Testis (tissue), 2 donors: ENCODE results near the gene C5orf63.

Experiments
- POLR2A ChIP-seq: fragments of 450-650 bp; IDR thresholded peaks from one replicate; pipeline ENCODE4 v1.6.1; 2017; ENCODE audit warnings: antibody characterized with exemption, mild to moderate bottlenecking, moderate library complexity
- TF ChIP-seq, protein P1 (sequence below), 3 experiments: fragments of 450-650 bp in 2 of 3; fragments of 200-600 bp in 1 of 3; sonication (generic) in 1 of 3; IDR thresholded peaks; one replicate each; pipeline ENCODE4 v1.5.1; 2016 to 2019; ENCODE audit warnings: antibody characterized with exemption in 3 of 3, mild to moderate bottlenecking in 2 of 3, moderate library complexity in 1 of 3

DNA sequence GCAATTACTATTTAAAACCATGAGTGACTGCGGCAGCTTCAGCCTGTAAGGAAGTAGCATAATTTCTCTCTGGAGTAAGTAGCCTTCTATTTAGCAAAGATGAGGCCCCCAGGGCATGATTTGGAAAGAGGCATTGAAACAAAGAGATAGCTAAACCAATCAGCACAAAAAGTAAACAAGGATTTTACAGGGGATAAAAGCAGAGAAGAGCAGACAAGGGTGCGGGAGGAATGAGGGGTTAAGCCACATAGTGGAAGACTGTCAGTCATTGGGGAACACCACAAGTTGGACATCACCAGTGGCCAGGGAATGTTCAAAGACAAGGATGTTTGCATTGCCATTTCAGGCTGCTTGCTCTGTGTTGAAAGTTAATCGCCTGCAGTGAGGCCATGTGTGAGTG is 24.0 kb upstream of the C5orf63 start:
- no peak for TF ChIP-seq POLR2A
- TF ChIP-seq, protein P1, sequence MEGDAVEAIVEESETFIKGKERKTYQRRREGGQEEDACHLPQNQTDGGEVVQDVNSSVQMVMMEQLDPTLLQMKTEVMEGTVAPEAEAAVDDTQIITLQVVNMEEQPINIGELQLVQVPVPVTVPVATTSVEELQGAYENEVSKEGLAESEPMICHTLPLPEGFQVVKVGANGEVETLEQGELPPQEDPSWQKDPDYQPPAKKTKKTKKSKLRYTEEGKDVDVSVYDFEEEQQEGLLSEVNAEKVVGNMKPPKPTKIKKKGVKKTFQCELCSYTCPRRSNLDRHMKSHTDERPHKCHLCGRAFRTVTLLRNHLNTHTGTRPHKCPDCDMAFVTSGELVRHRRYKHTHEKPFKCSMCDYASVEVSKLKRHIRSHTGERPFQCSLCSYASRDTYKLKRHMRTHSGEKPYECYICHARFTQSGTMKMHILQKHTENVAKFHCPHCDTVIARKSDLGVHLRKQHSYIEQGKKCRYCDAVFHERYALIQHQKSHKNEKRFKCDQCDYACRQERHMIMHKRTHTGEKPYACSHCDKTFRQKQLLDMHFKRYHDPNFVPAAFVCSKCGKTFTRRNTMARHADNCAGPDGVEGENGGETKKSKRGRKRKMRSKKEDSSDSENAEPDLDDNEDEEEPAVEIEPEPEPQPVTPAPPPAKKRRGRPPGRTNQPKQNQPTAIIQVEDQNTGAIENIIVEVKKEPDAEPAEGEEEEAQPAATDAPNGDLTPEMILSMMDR (IDR thresholded peaks at IDR 0.05): no peak
